NB4 (cell line): ENCODE results near the gene IL6.

ENCODE experiments used
- DNase-seq: peaks from one replicate; pipeline ENCODE4 v3.0.0; 2010; ENCODE audit warnings: low read depth
- H3K4me3 ChIP-seq: one replicate; pipeline ENCODE4 v1.5.1; 2011; ENCODE audit warnings: mild to moderate bottlenecking, low read depth, low read length, moderate library complexity
- MYC ChIP-seq: IDR thresholded peaks from 2 replicates; pipeline ENCODE4 v1.6.1; 2011; ENCODE audit warnings: low read depth, low read length
- POLR2A ChIP-seq: IDR thresholded peaks from 2 replicates; pipeline ENCODE4 v1.6.1; 2011; ENCODE audit warnings: mild to moderate bottlenecking; ENCODE audit not compliant: insufficient read length; ENCODE audit errors: extremely low read depth
- TF ChIP-seq, protein P1 (sequence below): IDR thresholded peaks from one replicate; pipeline ENCODE4 v1.5.1; 2012; ENCODE audit warnings: low read depth, low read length
- TF ChIP-seq, protein P2 (sequence below): IDR thresholded peaks from 2 replicates; pipeline ENCODE4 v1.6.1; 2011; ENCODE audit warnings: low read depth, low read length

The IL6 gene

DNA sequence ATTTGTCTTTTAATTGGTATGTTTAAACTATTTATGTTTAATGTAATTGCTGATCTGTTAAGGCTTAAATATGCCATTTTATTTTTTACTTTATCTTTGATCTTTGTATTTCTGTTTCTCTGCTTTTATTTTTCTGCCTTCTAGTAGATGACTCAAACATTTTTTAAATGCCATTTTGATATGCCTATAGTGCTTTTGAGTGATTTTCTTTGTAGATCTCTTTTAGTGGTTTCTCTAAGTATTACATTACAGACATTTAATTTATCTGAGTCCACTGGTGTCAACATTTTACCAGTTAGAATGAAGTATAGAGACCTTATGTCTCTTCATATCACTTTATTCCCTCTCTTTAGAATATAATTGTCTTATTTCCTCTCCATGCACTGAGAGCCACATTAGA is 32.7 kb downstream of the IL6 start:
- H3K4me3 ChIP-seq: no peak overlapping the region
- DNase-seq: no peak
- TF ChIP-seq, protein P1, sequence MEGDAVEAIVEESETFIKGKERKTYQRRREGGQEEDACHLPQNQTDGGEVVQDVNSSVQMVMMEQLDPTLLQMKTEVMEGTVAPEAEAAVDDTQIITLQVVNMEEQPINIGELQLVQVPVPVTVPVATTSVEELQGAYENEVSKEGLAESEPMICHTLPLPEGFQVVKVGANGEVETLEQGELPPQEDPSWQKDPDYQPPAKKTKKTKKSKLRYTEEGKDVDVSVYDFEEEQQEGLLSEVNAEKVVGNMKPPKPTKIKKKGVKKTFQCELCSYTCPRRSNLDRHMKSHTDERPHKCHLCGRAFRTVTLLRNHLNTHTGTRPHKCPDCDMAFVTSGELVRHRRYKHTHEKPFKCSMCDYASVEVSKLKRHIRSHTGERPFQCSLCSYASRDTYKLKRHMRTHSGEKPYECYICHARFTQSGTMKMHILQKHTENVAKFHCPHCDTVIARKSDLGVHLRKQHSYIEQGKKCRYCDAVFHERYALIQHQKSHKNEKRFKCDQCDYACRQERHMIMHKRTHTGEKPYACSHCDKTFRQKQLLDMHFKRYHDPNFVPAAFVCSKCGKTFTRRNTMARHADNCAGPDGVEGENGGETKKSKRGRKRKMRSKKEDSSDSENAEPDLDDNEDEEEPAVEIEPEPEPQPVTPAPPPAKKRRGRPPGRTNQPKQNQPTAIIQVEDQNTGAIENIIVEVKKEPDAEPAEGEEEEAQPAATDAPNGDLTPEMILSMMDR: no peak
- TF ChIP-seq POLR2A (no peak), MYC (no peak)
- TF ChIP-seq, protein P2, sequence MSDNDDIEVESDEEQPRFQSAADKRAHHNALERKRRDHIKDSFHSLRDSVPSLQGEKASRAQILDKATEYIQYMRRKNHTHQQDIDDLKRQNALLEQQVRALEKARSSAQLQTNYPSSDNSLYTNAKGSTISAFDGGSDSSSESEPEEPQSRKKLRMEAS: no peak

DNA sequence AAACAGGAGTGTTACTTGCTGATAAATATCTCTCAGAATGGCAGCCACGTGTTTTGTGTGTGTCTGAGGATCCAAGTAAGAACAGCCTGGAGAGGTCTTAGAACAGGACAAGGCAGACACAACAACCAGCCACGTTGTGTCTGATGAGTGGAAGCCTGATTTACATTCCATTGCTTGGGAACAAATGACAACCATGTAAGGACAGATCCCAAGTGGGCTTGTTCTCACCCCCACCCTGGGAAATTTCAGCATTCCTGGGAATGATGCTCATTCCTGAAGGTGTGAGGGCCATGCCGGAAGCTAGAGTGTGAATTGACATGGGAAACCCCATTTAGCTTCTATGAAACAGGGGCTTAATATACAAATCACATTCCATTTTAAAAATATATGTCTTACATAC is 35.9 kb downstream of the IL6 start:
- no peak overlapping the region for H3K4me3 ChIP-seq
- TF ChIP-seq MYC (no peak), POLR2A (no peak)
- TF ChIP-seq, protein P2: no peak
- TF ChIP-seq, protein P1: no peak
- DNase-seq: no peak

DNA sequence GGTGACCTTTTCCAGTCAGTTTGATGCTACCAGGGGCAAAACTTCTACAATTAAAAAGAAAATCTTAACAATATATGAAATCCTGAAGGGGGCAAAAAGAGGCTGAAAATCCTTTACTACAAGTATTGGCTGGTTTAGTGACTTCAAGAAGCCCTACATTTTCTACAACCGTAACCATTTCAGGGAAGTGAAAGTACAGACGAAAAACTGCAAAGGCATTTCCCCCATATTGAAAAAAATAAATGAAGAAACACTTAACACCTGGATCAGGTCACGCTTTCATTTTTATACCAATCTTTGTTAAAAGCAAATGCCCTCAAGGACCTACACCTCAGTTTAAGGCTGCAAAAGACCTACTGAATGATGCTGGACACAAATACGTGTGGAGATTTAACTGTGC is 38.6 kb downstream of the IL6 start:
- H3K4me3 ChIP-seq: no peak overlapping the region
- no peak for DNase-seq
- no peak for TF ChIP-seq POLR2A
- TF ChIP-seq, protein P2: no peak
- TF ChIP-seq, protein P1: no peak

DNA sequence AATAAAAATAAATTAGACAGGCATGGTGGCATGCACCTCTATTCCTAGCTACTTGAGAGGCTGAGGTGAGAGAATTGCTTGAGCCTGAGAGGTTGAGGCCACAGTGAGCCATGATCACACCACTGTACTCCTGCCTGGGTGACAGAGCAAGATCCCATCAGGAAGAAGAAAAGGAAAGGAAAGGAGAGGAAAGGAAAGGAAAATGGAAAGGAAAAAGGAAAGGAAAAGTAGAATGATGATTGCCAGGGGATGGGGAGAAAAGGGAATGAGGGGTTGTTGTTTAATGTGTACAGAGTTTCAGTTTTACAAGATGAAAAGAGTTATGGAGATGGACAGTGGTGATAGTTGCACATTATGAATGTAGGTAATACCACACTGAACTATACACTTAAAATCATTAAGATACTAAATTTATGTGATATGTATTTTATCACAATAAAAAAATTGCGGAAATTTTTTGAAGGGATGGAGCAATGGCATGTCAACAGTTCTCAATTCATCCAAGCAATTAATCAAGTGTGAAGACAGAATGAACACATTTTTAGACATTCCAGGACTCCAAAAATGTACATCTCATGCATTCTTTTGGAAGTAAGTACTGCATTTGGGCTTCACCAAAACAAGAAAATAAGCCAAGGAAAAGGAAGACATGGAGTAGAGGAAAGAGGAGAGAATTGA is 44.3 kb downstream of the IL6 start:
- DNase-seq: no peak
- no peak overlapping the region for H3K4me3 ChIP-seq
- TF ChIP-seq MYC (no peak), POLR2A (no peak)
- TF ChIP-seq, protein P1: no peak
- TF ChIP-seq, protein P2: no peak

DNA sequence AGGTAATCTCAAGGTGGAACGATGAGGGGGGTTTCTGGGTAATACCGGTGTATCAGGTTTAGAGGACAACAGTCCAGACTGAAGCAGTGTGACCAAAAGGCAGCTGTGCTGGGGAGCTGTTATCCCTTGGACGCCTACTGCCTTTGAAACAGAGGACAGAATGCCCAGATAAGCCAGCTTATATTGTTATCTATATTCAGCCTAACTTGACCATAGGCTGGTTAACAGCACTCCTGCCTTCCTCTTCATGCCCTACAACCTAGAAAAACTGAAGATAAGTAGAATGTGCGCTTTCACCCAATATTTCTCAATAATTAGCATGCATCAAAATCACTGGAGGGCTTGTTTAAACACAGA is 44.9 kb downstream of the IL6 start:
- DNase-seq: no peak
- TF ChIP-seq MYC (no peak), POLR2A (no peak)
- TF ChIP-seq, protein P1: no peak
- TF ChIP-seq, protein P2: no peak
- H3K4me3 ChIP-seq: no peak overlapping the region

DNA sequence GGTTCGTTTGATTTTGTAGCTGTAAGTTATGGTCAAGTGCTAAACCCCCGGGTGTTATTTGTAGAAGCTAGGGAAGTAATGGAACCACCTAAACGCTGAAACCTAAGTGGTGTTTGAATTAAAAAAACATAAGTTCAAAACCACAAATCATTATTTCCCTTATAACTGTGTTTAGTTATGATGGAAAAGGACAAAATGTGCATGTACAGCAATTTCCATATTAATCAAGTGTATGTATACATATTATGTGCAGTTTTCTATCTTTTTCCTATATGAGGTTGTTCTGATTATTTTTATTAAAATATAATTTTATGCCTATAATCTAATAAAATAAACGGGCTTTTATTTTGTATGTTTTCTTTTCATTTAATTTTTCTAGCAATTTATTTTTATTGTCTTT is 45.9 kb downstream of the IL6 start:
- DNase-seq: no peak
- TF ChIP-seq, protein P1: no peak
- TF ChIP-seq MYC (no peak), POLR2A (no peak)
- TF ChIP-seq, protein P2: no peak
- no peak overlapping the region for H3K4me3 ChIP-seq
